GM12892 (cell line): ENCODE data around the gene PNPLA5.
"Not testable (repeated sequence)": the region's sequence is repeated elsewhere in the genome, so short reads cannot be mapped to it uniquely, and the experiment has no call there.

ENCODE experiments used
- DNase-seq: peaks from one replicate; pipeline ENCODE4 v3.0.0; 2011; ENCODE audit not compliant: insufficient read length
- FAIRE-seq: peaks from 2 replicates; lab custom pipeline; 2011; peaks lifted over from hg19 to GRCh38; lab: Jason Lieb, UNC
- POLR2A ChIP-seq: IDR thresholded peaks from 2 replicates; pipeline ENCODE4 v1.6.1; 2011; ENCODE audit warnings: low read depth, low read length, control low read depth
- POLR2AphosphoS5 ChIP-seq: IDR thresholded peaks from 2 replicates; pipeline ENCODE4 v1.6.1; 2011; ENCODE audit warnings: low read depth, low read length, control low read depth
- TAF1 ChIP-seq: IDR thresholded peaks from 2 replicates; pipeline ENCODE4 v1.6.1; 2011; ENCODE audit warnings: low read depth, mild to moderate bottlenecking, control low read depth, low read length, borderline replicate concordance

Gene PNPLA5

GRCh38 chr22:43921370-43921769 lies 29.6 kb upstream of the PNPLA5 start:
- DNase-seq (no peak), FAIRE-seq (no peak)
- no peak for TF ChIP-seq POLR2AphosphoS5
- TF ChIP-seq POLR2A: no peak
- TF ChIP-seq TAF1: no peak

GRCh38 chr22:43919106-43919973 lies 27.5 kb upstream of the PNPLA5 start:
- no peak for TF ChIP-seq POLR2AphosphoS5
- no peak for TF ChIP-seq TAF1
- no peak for DNase-seq
- no peak for FAIRE-seq

DNA sequence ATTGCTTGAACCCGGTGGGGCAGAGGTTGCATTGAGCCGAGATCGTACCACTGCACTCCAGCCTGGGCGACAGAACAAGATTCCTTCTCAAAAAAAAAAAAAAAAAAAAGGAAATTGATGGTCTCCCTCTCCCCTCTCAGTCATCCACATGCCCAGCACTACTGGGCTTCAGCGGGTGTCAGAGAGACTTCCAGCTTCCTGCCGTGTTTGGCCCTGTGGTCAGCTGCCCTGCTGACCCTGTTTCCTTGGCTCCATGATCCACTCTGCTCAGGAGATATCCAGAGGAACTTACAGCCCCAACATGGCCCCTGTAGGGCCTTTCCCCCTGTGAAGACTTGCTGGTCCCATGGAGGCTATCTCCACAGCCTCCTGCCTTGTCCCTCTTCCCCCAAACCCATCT lies 25.7 kb upstream of the PNPLA5 start:
- DNase-seq (no peak), FAIRE-seq (no peak)
- no peak for TF ChIP-seq POLR2A

- no peak for DNase-seq
- TF ChIP-seq POLR2A (no peak), TAF1 (no peak), POLR2AphosphoS5 (no peak)
- no peak for FAIRE-seq
Observed at GRCh38 chr22:43911351-43911750, 19.5 kb upstream of the PNPLA5 start.

DNA sequence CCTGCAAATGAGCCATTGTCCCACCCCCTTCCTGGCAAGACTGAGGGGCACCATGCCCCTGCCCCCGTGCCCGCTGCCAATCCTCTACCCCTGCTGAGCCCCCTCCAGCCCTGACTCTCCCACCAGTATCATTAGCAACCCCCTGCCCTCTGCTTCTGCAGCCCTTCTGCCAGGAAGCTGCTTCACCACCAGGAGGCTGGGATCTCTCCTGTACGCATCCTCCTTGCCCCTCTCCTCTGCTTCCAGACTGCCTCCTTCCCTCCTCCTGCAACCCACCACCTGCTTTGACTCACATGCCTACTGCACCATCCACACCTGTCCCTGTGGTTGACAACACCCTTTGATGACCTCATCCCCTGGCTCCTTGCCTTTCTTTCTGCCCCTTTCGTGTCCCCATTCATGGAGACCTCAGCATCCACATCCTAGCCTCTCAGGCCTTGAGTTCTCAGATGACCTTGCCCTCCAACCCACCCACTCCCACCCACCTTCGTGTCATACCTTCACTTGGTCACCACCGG lies 18.4 kb upstream of the PNPLA5 start:
- TF ChIP-seq POLR2AphosphoS5 (no peak), POLR2A (no peak), TAF1 (no peak)
- DNase-seq (no peak), FAIRE-seq (no peak)

GRCh38 chr22:43909708-43910107 lies 17.9 kb upstream of the PNPLA5 start:
- FAIRE-seq (no peak), DNase-seq (no peak)
- TF ChIP-seq TAF1: no peak

DNA sequence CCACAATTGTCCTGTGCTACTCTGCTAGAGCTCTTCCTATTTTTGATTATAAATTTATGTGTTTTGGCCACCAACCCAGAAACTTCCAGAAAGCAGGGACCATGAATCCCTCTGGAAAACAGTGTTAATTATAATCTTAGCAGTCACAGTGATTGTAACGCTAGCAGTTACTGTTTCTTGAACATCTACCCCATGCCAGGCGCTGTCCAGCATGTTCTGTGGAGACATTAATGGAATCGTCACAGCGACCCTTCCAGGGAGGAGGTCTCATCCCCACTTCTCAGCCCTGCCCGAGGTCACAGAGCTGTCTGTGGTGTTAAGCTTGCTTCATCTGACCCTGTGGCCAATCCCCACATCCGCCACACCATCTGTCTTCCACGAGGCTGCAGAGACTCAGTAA lies 13.9 kb upstream of the PNPLA5 start:
- DNase-seq: no peak
- FAIRE-seq: no peak

DNA sequence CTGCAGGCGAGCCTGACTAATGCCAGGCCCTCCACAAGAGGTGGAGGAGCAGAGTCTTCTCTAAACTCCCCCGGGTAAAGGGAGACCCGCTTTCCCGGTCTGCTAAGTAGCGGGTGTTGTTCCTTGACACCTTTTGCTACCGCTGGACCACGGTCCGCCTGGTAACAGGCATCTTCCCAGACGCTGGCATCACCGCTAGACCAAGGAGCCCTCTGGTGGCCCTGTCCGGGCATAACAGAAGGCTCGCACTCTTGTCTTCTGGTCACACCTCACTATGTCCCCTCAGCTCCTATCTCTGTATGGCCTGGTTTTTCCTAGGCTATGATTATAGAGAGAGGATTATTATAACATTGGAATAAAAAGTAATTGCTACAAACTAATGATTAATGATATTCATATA lies 12.6 kb upstream of the PNPLA5 start:
- DNase-seq, FAIRE-seq: not testable (repeated sequence)

More for the DNA sequence above, 13.9 kb upstream of the PNPLA5 start:
- TF ChIP-seq POLR2AphosphoS5 (no peak), TAF1 (no peak), POLR2A (no peak)

DNA sequence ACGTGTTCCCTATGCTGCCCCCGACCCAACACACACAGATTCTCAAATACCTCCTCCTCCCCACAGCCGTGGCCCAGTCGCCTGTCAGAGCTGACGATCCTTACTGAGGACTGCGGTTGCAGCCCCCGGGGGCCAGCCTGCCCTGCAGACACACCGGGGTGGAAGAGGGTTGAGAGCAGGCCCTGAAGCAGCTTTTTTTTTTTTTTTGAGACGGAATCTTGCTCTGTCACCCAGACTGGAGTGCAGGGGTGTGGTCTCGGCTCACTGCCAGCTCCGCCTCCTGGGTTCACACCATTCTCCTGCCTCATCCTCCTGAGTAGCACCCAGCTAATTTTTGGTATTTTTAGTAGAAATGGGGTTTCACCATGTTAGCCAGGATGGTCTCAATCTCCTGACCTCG lies 11.2 kb upstream of the PNPLA5 start:
- DNase-seq, FAIRE-seq: not testable (repeated sequence)

- FAIRE-seq: no peak
Observed at GRCh38 chr22:43901976-43902643, 10.3 kb upstream of the PNPLA5 start.

GRCh38 chr22:43900206-43900605 lies 8.4 kb upstream of the PNPLA5 start:
- no peak for DNase-seq
- no peak for FAIRE-seq
- TF ChIP-seq POLR2AphosphoS5 (no peak), TAF1 (no peak), POLR2A (no peak)

More at GRCh38 chr22:43901976-43902643, 10.3 kb upstream of the PNPLA5 start:
- no peak for DNase-seq
- TF ChIP-seq POLR2AphosphoS5 (no peak), POLR2A (no peak), TAF1 (no peak)

- TF ChIP-seq POLR2A (no peak), TAF1 (no peak), POLR2AphosphoS5 (no peak)
- DNase-seq (no peak), FAIRE-seq (no peak)
Observed at GRCh38 chr22:43897751-43898261, 6.0 kb upstream of the PNPLA5 start.
